GM21576 (cell line): ENCODE results near the gene UQCR11.

Experiments used
- ATAC-seq: cut with Tn5 transposase; IDR thresholded peaks from one replicate; pipeline ENCODE4 v1.9.1; 2021; ENCODE audit warnings: mild to moderate bottlenecking, moderate library complexity; ENCODE audit not compliant: unreplicated experiment

UQCR11 gene

DNA sequence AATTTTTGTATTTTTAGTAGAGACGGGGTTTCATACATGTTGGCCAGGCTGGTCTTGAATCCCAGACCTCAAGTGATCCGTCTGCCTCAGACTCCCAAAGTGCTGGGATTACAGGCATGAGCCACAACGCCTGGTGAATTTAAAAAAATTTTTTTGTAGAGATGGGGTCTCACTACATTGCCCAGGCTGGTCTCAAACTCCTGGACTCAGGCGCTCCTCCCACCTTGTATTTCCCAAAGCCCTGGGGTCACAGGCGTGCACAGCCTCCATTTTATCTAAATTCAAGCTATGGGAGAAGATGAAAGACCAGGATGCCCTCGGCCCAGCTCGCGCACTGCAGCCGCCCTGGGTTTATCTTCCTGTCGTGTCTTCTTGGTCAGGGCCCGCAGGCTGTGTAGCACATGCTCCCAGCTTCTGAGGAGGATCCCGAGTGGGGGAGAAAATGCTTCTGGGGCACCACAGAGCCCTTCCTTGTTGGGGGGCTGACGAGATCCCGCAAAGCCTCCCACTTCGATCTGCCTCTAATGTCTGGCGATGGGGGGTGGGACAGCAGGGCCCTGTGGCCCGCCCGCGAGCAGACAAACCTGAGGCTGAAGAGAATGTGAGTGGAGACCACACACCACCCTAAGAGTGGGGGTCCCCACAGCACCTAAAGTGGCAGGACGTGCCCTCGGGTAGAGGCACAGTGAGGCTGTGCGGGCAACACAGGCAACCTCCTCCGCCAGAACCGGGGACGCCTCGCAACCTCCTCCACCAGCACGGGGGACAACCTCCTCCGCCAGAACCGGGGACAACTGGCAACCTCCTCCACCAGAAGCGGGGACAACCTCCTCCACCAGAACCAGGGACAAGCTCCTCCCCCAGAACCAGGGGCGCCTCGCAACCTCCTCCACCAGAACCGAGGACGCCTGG is 31.3 kb upstream of the UQCR11 start:
- no peak for ATAC-seq

DNA sequence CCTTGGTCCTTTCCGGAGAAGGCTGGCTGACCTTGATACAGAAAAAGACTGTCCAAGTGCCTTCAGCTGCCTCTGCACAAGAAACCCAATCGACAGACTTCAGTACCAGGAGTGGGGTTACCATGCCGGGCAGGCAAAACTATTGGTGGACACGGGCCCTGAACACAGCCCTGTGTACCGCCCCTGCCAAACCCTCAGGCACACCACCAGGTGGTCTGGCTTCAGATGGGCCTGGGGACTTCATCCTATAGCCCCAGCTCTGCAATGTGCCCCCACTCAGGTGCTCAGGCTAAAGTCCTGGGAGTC is 29.6 kb upstream of the UQCR11 start:
- no peak for ATAC-seq

DNA sequence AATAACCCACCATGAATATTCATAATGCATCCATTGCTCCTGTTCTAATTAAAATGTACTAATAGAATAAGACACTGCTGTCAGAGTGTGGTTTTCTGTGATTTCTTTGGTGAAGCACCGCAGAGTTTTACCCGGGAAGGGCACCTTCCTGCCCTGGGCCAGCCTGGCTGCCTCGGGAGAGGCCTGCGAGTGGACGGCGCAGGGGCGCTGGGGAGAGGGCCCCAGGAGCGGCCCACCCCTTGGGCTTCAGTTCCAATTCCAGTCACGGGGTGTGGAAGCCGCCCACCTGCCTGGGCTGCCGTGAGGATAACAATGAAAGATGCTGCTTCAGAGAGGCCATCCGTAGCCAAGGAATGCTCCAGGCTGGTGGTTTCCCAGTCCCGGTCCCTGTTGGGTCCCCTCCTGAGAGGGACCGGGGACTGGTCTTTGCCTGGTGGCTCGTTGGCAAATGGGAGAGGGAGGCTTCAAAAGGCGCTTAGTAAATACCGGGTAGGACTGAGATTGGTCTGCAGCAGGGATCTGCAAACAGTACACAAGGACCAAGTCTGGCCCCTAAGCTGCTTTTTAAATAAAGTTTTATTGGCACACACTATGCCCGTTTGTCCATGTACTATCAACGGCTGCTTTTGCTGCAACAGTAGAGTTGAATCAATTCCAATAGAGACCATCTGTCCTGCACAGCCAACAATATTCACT is 29.1 kb upstream of the UQCR11 start:
- no peak for ATAC-seq

DNA sequence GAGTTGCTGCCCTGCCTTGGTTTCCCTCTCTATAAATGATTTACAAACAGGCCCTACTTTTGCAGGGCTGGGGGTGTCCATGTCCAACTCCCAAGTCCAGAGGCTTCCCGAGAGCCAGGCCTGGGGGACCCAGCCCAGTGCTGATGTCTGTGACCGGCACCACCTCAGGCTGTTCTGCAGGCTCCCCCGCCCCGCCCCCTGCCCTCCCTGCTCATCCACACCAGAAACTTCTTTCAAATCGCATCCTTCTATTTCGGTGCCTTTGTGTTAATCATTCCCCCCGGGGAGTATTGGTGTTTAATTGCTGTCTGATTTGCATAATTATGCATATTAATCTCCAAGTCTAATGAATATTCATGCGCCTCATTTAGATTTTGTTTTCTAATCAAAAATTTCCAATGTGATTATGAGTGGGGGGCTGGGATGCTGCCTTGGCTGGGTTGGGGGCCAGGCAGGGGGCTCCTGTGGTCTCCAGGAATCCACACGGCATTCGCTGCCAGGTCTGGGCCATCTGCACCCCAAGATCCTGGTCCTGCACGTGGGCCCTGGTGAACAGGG is 28.1 kb upstream of the UQCR11 start:
- ATAC-seq, result no peak

DNA sequence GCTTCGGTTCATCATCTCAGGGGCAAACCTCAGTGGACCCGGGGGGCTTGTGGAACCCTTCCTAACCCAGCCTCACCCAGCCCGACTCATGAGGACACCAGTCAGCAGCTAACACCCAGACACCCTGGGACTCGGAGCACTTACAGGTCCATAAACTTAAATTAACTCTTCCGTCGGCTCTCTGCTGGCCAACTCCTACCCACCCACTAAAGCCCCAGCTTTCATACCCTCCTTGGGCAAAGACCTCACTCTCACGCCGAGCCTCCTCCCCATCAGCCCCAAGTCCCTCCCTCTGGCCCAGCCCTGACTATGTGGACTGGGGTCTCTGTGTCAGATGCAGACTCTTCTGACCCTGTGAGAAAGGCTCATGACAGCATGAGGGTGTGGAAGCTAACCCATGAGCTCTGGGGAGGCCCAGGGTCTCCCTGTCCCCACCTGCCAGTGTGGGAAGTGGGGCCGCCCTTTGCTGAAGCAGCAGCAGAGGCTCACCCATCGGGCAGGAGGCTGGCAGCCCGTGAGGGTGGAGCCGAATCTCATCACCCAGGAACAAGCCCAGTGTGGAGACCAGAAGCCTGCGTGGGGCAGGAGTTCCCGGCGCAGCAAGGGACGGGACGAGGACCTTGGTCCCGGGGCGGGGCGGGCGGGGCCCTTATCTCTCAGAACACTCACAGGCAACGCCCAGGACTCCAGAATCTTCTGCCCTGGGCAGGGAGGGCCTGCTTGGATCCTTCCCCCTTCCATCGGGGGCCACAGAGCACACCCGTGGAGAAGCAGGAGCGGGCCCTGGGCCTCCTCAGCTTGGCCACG is 27.4 kb upstream of the UQCR11 start:
- ATAC-seq, result no peak

DNA sequence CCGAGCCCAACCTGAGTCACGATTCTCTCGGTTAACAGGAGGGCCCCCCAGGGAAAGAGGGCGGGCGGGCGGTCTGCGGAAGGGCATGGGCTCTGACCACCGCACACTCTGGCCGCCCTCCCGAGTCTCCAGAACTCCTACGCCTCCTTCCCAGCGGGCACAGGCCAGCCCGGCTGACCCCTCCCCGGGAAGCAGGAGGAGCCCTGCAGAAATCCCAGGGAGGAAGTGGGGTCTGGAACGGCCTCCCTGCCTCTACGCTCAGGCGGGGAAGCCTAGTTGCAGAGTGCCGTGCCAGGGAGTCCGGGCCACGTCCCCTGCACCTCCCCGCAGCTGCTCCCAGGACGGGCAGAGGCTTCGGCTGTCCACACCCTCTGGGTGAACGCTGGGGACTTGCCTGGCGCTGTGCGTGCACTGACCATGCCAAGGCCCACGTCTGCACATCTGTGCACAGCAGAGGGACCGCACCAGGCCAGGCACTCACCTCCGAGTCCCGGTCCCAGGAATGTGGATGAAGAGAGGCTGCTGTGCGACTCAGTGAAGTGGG is 26.4 kb upstream of the UQCR11 start:
- ATAC-seq, result no peak

DNA sequence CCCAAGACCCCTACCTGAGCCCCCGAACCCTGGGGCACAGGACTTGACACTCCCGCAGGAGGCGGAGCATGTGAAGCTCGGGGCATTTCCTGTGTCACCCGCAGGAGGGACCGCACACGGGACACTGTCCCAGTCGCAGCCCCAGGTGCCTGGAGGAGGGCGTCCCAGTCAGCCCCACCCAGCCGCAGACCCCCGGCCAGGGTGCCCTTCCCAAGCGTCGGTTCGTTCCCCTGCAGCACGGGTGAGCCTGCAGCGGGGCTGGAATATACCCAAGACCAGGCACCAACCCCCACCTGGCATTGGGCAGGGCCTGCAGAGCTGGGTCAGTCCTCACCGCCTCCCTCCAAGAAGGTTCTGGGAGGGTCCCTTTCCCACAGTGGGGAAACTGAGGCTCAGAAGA is 25.5 kb upstream of the UQCR11 start:
- no peak for ATAC-seq

DNA sequence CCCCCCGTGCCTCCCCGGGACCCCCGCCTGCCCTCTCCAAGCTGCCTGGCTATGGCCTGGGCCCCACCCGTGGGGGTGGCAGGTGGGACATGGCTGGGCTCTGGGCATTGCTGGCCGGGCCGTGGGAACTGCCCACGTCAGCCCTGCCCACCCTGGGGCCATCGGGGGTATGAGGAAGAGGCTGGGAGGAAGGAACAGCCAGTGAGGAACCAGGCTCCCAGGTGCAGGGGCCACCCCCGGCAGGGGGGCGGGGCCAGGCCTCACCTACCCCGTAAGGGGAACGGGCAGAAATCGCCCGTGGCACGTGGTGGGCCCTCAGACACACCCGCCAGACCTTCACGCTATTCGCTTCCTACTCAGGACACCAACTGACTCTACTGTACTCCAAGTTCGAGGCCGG is 24.8 kb upstream of the UQCR11 start:
- ATAC-seq, result no peak

DNA sequence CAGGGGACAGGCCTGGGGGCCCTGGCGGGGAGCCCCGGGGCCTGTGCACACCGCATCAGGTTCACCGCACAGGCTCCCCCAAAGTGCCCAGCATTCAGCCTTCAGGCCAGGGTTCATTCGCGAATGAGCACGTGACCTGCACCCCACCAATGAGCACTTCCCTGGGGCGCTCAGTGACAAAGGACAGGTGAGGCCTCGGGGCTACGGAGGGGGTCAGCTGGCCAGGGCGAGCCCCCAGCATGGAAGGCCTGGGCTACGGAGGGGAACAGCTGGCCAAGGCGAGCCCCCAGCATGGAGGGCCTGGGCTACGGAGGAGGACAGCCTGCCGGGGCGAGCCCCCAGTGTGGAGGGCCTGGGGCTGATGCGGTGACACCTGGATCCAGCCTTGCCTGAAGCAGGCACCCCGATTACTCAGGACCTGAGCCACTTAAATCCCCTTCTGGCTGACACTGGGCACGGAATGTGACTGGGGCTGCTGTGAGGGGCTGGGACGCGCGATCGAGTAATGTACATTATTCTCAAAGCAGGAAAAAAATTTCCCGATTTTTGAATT is 24.1 kb upstream of the UQCR11 start:
- ATAC-seq, result no peak

DNA sequence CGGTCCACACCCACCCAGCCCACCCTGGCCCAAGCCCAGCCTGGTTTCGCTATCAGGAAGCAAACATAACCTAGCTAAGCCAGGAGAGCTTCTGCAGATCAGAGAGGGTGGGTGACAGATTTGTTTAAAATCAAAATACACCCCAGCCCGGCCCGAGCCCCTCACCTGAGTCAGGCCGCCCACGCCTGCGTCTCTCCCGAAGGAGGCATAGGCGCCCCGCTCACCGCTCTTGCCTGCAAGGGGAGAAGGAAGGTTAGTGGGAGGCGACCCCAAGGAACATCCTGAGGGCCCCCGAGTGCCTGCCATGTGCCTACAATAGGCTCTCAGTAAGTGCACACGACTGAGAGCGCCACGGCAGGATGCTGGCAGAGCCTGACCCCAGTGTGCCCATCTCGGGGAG is 21.9 kb upstream of the UQCR11 start:
- no peak for ATAC-seq

DNA sequence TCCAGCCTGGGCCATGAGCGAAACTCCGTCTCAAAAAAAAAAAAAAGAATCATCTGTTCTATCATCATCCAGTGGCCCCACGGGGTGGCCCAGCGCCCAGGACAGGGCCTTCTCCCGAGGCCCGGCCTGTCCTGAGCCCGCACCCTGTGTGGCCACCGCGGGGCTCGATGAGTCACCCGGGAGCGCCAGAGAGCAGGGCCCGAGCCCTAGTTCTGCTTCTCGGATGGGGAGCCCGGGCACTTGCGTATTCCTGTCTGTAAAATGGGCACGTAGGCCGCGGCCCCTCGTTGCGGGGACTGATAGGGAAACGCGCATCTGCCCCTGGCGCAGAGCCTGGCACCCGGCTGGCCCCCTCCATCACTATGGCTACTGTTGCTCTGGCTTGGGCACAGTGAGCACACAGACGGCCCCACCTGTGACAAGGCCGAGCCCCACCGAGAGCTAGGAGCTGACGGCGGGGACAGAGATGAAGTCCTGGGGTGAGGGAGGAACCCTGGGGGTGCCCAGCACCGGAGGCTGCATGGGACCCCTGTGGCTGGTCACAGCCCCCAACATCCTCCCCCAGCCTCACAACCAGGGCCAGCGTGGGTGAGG is 21.3 kb upstream of the UQCR11 start:
- ATAC-seq, result no peak

DNA sequence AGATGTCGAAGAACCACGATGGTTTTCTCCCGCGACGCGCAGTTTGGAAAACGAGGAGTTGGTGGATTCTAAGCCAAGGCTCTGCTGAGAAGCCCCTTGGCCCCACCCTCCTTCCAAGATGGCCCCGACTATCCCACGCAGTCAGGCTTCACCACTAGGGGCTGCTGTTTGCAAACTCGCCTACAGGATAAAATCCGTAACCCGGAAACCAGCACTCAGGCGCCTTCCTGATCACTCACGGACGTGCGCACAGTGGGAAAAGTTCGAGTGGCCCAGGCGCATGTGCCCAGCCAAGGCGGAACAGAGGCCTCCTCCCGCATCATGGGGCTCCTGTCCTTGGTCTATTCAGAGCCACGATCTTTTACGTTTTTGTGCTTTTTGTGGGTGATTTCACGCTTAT is 19.2 kb upstream of the UQCR11 start:
- no peak for ATAC-seq

DNA sequence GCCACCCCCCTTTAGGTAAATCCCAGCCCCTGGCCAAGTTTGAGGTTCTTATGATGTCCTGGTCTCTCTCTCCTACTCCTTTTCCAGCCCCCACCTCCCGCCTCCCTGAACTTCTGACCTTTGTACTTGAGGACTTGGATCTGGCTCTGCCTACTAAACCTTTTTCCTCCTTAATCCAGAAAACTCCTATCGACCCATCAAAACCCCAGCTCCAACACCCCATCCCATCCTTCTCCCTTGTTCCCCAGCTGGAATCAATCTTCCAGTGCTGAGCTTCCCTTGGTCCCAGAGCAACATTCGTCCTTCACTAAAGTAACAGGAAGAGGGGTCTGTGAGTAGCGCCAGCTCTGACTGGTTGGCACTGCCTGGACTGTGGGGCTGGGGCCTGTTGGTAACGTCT is 17.3 kb upstream of the UQCR11 start:
- ATAC-seq, result no peak

DNA sequence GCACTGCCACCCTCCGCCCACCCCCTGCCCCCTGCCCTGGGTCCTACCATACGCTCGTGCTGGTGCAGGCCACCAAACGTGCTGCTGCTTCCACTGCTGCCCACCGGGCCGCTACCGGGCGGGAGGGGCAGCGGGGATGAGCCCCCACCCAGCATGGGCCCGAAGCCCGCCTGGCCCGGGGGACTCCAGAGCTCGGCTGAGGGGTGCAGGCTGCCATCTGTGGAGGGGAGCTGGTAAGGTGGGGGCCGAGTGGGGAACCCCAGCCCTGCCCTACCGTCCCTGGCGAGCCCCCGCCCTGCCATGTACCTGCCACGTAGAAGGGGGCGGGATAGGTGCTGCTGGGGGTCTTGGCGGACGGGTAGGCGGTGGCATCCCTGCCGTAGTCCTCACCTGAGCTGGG is 16.7 kb upstream of the UQCR11 start:
- no peak for ATAC-seq

DNA sequence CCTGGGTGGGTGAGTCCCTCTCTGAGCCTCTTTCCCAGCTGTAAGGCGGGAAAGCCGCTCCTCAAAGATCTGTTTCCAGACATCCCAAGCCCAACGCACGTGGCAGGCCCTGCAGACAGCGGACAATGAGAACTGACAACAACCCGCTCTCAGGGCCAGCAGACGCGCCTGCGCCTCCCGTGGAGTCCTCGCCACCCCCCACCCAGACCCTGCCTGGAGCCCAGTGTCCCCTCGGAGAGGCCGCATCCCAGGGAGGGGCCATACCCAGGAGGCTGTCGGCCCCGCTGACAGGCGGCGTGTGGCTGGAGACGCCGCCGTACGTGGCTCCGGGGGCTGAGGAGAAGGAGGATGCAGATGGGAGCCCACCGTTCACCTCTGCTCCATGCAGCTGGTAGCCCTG is 16.3 kb upstream of the UQCR11 start:
- ATAC-seq, result no peak

DNA sequence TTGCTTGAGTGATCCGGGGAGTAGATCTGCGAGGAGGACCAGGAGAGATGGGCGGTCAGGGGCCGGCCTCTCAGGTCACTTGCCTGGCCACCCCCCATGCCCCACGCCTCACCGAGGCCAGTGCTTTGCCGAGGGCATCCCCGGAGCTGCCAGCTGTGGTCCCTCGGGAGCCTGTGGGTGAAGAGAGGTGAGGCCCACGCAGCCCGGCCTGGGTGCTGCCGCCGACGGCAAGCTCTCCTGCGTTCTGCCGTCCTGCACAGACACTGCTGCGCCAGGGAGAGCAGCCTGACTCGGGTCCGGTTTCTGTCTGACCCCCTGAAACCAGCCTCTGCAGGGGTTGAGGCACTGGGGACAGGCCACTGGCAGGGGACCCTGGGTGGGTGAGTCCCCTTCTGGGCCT is 15.8 kb upstream of the UQCR11 start:
- ATAC-seq, result no peak

DNA sequence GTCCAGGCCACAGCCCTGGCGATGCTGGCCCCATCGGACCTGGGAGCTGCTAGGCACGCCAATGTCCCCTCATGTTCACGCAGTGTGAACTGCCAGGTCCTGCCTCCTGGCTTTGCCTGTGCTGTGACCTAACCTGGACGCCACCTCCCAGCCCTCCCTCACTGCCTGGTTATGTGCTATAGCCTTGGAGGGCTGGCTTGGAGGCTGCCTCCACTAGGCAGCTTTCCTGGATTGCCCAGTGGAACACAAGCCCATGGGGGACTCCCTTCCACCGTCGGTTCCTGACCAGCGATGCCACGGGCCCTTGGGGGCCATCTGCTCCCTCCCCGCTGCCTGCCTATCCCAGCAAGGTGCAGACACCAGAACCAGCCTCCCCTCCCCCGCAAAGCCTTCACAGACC is 15.2 kb upstream of the UQCR11 start:
- ATAC-seq, result no peak

DNA sequence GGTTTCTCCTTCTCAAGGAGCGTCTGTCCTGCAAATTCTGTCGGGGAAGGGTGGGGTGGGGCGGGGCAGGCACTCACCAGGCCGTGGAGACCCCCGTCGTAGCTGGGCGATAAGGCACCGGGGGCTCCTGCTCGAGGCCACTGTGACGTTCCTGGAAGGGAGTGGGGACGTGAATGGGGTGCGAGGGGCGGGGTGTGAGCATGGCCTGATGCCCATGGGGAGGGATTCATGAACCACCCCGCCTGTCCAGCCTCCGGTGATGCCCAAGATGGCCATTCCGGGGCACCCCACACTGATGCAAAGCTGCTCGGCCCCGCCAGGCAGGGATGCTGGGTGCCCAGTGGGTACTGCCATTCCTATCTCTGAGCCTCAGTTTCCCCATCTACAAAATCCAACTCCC is 14.4 kb upstream of the UQCR11 start:
- no peak for ATAC-seq

DNA sequence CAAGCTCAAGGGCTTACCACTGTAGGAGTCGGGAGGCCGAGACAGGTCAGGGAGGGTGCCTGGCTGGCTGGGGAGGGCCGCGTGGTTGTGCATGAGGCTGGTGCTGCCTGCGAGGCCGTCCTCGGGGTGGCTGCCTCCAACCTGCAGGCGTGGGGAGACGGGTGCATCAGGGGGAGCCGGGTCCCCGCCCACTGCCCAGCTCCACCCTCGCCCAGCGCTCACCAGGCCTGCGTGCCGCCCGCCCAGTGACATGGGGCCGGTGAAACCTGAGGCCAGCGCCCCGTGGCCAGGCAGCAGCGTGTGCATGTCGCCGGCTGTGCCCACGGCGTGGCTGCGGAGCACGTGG is 13.8 kb upstream of the UQCR11 start:
- no peak for ATAC-seq
